Left hindlimb (tissue), 1 donor: ENCODE data around the gene CCDC8.
"Not testable (repeated sequence)": the region's sequence is repeated elsewhere in the genome, so short reads cannot be mapped to it uniquely, and the experiment has no call there.

ENCODE experiments used
- DNase-seq: peaks from one replicate; pipeline ENCODE4 v3.0.0-alpha.2; 2018

The CCDC8 gene

GRCh38 chr19:46427518-46428045 is 14.2 kb upstream of the CCDC8 start:
- DNase-seq: no peak

- DNase-seq: peak; percentile 85
Observed at GRCh38 chr19:46426506-46427162, 13.3 kb upstream of the CCDC8 start.

- DNase-seq: no peak
Observed at GRCh38 chr19:46426035-46426505, 12.7 kb upstream of the CCDC8 start.

GRCh38 chr19:46423188-46423587 is 9.8 kb upstream of the CCDC8 start:
- DNase-seq: no peak

GRCh38 chr19:46422344-46422743 is 9.0 kb upstream of the CCDC8 start:
- DNase-seq: no peak

- DNase-seq: no peak
Observed at GRCh38 chr19:46420056-46420455, 6.7 kb upstream of the CCDC8 start.

- DNase-seq: peak; percentile 97
Observed at GRCh38 chr19:46415804-46416709, 2.7 kb upstream of the CCDC8 start.

- DNase-seq: not testable (repeated sequence)
Observed at GRCh38 chr19:46414899-46415298, 1.5 kb upstream of the CCDC8 start.

- no peak for DNase-seq
Observed at GRCh38 chr19:46412650-46413261, 608 bp downstream of the CCDC8 start.

- no peak for DNase-seq
Observed at GRCh38 chr19:46411925-46412649, 1.3 kb downstream of the CCDC8 start.

- no peak for DNase-seq
Observed at GRCh38 chr19:46411088-46411924, 2.1 kb downstream of the CCDC8 start.

- no peak for DNase-seq
Observed at GRCh38 chr19:46410205-46411087, 2.9 kb downstream of the CCDC8 start.

- peak; percentile 41 for DNase-seq
Observed at GRCh38 chr19:46409191-46409590, 4.2 kb downstream of the CCDC8 start.

- peak; percentile 69 for DNase-seq
Observed at GRCh38 chr19:46408664-46409039, 4.7 kb downstream of the CCDC8 start.

- DNase-seq: peak; percentile 47
Observed at GRCh38 chr19:46407856-46408663, 5.3 kb downstream of the CCDC8 start.

- DNase-seq: peak; percentile 27
Observed at GRCh38 chr19:46406976-46407375, 6.4 kb downstream of the CCDC8 start.

- peak; percentile 82 for DNase-seq
Observed at GRCh38 chr19:46404753-46405468, 8.5 kb downstream of the CCDC8 start.

- peak; percentile 76 for DNase-seq
Observed at GRCh38 chr19:46404055-46404752, 9.2 kb downstream of the CCDC8 start.
